ENCODE measurements around the gene CD24.
"Not testable (repeated sequence)": the region's sequence is repeated elsewhere in the genome, so short reads cannot be mapped to it uniquely, and the experiment has no call there.

CD24 gene

DNA sequence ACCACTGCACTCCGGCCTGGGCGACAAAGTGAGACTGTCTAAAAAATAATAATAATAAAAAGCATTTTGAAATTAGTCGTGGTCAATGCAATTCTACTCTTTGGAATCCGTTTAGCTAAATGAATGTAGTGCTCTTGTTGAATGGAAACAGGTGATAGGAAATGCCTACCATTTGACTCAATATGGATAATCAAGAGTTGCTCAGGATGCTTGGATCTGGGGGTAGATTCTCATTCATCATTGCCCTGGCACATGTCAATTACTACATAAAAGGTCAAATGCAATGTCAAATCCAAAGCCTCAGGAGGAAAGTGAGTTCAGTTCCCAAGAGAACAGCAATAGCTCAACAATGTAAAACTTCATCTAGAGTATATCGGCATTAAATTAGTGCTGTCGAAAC is 3.8 kb downstream of the CD24 start:
- H3K4me3 ChIP-seq (ENCODE audit: low read depth, low read length) = not testable (repeated sequence)

DNA sequence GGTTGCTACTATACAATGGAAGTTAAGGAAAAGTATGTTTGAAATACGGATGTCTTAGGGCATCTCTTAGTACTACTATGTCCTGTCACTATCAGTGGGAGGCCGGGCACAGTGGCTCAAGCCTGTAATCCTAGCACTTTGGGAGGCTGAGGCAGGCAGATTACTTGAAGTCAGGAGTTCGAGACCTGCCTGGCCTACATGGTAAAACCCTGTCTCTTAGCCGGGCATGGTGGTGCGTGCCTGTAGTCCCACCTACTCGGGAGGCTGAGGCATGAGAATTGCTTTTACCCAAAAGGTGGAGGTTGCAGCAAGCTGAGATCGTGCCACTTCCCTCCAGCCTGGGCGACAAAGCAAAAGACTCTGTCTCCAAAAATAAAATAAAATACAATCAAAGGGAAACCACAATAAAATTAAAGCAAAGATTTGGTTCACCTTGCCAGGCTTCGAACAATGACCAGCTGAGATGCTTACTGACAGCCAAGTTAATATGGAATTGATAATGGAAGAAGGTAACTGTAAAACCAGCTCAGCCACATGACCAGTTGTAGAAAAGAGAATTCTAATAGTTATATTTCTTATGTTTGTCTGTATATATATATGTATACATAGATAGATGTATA is 6.5 kb downstream of the CD24 start:
- no peak overlapping the region for H3K4me3 ChIP-seq (ENCODE audit: low read depth, low read length)

DNA sequence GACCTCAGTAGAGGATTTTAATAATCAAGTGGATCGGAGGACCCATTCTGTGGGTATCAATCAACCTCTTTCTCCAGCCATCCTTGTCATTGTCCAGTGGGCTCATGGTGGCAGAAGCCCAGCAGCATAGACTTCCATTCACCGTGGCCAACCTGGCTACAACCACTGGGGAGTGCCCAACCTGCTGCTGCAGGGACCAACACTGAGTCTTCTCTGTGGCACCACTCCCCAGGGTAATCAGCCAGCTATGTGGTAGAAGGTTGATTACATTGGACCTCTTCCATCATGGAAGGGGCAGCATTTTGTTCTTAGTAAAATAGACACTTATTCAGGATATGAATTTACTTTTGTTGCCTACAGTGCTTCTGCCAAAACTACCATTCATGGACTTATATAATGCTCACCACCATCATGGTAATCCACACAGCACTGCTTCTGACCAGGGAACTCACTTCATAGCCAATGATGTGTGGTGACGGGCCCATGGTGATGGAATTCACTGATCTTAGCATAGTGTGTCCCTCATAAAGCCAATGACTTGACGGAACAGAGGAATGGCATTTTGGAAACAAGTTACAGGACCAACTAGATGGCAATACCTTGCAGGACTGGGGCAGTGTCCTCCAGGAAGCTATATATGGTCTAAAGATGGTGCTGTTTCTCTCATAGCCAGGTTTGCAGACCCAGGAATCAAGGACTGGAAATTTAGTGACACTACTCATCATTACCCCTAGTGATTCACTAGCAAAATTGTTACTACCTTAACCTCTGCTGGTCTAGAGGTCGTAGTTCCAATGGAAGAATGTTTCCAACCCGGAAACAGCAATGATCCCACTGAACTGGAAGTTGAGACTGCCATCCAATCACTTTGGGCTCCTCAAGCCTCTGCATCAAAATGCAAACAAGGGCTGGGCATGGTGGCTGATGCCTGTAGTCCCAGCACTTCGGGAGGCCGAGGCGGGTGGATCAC is 7.6 kb downstream of the CD24 start:
- no peak overlapping the region for H3K4me3 ChIP-seq (ENCODE audit: low read depth, low read length)

DNA sequence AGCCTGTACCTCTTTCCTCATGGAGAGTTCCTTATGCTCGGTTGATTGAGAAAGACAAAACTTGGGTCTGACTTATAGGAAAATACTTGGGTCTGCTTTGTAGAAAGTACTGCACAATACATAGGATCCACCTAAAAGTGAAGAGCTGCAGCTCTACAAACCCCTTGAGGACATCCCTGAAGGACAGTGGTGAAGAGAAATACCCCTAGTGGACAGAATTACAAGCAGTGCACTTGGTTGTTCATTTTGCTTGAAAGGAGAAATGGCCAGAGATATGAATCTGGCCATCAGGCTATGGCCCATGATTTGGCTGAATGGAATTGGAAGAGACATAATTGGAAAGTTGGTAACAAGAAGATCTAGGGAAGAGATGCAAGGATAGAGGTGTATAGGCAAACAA is 8.3 kb downstream of the CD24 start:
- no peak overlapping the region for H3K4me3 ChIP-seq (ENCODE audit: low read depth, low read length)

DNA sequence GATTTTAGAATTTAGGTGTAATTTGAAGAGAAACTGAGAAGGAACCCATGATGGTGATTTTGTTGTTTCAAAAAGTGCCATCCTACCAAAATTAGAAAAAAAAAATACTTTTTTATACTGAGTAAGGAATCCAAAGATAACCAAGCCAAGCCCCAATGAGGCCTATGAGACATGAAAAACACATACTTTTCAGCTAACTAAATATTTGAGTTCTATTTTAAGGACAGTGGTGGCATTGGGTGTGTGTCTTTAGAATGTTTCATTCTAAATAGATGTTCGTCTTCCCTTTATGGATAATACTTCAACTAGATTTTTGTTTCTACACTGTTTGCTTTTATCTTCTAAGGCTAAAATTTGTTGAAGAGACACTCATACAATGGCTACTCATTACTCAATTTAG is 9.6 kb downstream of the CD24 start:
- H3K4me3 ChIP-seq (ENCODE audit: low read depth, low read length) = no peak overlapping the region

DNA sequence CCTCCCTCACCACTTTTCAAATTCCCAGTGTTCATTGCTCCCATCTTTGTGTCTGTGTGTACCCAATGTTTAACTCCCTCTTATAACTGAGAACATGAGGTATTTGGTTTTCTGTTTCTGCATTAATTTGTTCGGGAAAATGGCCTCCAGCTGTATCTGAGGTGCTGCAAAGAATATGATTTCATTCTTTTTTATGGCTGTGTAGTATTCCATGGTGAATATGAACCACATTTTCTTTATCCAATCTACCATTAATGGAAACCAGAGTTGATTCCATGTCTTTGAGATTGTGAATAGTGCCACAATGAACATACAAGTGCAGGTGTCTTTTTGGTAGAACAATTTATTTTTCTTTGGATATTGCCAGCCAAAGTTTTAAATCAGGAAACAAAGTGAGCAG is 10.4 kb downstream of the CD24 start:
- H3K4me3 ChIP-seq (ENCODE audit: low read depth, low read length) = no peak overlapping the region

DNA sequence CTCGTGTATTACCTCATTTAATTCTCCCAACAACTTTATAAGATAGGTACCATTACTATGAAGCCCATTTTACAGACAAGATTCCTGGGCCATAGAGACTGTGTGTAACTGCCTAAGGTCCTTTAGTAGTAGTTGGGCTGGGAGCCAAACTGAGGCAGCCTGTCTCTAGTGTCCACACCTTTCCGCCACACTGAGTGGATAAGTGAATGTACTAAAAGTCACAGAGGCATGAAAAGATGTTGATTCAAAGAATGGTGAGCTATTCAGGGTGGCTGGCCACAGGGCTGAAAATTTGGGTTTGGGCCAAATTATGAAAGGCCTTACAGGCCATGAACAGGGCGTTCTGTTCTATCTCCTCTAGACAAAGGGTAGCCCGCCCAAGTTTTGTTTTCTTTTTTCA is 11.0 kb downstream of the CD24 start:
- no peak overlapping the region for H3K4me3 ChIP-seq (ENCODE audit: low read depth, low read length)

DNA sequence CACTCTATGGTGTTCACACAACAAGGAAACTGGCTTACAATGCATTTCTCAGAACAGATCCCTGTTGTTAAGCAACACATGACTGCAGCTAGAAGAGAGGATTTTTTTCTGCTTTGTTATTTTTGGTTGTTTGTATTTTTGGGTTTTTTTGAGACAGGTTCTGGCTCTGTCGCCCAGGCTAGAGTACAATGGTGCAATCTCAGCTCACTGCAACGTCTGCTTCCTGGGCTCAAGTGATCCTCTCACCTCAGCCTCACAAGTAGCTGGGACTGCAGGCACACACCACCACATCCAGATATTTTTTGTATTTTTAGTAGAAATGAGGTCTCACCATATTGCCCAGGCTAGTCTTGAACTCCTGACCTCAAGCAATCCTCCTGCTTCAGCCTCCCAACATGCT is 12.7 kb downstream of the CD24 start:
- no peak overlapping the region for H3K4me3 ChIP-seq (ENCODE audit: low read depth, low read length)

DNA sequence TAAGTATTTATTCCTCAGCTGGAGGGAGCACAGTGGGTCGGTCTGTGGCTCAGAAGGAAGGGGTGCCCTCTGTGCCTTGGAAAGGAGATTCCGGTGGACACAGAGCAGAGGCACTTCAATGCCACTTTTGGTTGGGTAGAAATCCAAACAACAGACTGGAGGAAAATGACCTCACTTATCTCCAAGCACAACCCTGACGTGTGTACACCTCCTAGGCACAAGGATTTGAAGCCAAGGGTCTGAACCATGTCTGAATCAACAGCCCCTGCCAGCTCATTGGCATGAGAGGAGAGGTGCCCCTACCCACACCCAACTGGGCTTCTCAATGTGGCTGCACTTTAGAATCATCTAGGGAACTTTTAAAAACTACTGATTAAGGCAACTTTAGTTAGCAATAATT is 13.4 kb downstream of the CD24 start:
- H3K4me3 ChIP-seq (ENCODE audit: low read depth, low read length) = no peak overlapping the region

DNA sequence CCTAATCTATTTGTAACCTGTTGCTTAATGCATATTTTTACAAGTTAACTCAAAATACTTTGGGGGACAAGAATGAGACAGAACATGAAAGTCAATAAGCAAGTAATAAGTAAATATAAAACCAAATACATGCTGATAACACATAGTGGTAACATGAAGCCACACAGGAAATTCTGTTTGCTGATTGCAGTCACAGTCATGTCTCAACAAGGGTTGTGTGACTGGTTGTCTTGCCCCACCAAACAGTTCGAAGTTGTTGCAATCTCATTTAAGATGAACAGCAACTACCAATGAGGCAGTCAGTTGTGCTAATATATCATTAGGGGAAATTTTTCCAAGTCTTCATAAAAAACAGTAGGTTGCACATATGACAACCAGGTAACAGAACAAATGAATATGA is 14.5 kb downstream of the CD24 start:
- H3K4me3 ChIP-seq (ENCODE audit: low read depth, low read length) = no peak overlapping the region

DNA sequence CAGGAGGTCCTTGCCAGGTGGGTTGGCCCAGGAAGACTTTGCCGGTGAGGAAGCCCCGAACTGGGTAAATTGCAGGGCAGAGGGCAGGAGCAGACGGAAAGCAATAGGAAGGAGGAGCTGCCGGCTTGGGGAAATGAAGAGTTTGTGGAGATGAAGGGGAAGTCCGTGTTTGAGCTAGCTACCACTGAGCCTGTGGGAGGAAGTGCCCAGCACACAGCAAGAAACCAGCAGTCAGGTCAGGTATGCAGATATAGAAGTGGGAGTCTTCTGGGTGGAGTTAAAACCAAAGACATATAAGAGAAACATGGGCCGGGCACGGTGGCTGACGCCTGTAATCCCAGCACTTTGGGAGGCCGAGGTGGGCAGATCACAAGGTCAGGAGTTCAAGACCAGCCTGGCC is 34.7 kb downstream of the CD24 start:
- H3K4me3 ChIP-seq (ENCODE audit: low read depth, low read length) = no peak overlapping the region

DNA sequence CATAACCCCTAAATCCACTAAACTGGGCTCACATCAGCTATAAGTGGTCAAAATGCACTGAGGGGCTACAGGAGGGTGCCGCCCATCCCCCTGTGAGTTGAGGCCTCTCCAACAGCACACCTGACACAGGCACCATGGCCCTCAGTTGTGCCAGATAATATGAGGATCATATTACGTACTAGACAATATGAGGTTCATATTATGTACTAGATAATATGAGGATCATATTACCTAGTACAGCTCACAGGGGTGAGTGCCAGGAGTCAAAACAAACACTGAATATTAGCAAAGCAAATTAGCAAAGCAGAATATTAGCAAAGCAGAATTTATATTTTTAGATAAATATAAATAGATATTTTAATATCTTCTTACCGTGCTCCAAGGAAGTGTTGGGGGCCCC is 35.3 kb downstream of the CD24 start:
- H3K4me3 ChIP-seq (ENCODE audit: low read depth, low read length) = no peak overlapping the region

DNA sequence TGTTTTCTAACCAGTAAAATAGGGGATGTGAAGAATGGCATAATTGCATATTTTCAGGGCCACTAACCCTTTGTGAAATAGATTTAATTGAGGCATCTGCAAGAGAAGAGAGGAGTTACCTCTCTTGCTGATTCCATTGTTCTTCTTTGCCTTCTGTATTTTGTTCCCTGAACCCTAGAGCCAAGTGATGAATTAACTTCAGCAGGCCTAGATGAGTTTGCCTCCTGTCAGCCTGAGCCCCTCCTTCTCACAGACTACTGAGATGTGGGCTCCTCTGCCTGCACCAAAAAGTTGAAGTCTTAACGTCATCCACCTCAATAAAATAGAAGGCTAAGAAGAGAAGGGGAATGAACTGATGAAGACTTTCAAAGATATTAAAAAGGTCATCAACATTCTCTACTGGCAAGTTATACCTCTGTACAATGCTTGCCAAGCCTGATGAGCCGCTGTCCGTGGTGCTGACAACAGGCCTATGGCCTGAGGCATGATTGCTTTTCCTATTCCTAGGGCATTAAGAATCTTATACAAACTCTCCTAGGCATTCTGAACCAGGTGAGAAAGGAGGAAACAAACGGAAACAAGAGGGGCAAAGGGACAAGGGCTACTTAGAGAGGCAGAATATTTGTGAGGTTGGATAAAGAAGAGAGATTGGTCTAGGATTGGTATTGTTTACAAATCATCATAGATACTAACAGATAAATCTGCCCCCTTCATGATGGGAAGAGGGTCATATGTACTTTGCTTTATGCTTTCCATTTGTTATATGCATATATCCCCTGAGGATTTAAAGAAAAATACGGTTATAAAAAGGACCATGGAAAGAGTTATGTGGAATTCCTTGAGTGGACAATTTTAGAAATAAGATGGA is 46.8 kb downstream of the CD24 start:
- no peak overlapping the region for H3K4me3 ChIP-seq (ENCODE audit: low read depth, low read length)

DNA sequence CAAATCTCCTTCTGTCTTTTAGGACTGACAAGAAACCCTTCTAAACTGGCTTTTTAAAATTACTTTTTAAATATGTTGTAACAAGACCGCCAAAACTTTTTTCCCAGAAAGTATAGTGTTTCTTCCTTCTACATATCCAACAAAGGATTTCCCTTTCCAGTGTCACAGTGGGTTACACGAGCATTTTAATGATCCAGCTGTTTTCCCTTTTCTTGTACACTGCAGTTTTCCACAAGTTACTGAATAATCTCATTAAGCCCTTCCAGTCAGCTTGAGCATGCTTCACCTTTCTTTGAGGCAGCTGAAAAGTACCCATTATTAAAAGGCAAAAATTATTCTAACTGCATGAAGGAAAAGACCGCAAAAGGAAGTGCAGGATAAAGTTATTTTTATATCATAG is 48.6 kb downstream of the CD24 start:
- no peak overlapping the region for H3K4me3 ChIP-seq (ENCODE audit: low read depth, low read length)

DNA sequence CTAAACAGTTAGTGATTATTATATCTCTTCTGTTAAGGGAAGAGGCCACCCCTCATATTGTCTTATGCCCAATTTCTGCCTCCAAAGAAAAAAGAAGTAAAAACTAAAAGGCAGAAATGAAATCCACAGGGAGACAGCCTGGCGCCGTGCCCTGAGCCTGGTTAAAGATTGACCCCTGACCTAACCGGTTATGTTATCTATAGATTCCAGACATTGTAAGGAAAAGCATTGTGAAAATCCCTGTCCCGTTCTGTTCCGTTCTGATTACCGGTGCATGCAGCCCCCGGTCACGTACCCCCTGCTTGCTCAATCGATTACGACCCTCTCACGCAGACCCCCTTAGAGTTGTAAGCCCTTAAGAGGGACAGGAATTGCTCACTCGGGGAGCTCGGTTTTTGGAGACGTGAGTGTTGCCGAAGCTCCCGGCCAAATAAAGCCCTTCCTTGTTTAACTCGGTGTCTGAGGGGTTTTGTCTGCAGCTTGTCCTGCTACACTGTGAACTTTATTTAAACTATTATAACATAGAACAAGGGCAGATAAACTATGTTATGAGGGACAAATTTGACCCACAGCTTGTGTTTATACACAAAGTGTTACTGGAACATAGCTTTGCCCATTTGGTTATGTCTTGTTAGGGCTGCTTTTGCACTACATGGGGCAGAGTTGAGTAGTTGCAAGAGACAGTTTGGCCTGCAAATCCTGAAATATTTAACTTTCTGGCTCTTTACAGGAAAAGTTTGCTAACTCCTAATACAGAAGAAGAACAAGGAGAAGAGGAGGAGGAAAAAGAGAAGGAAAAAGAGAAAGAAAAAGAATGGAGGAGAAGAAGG is 49.6 kb downstream of the CD24 start:
- H3K4me3 ChIP-seq (ENCODE audit: low read depth, low read length) = no peak overlapping the region

DNA sequence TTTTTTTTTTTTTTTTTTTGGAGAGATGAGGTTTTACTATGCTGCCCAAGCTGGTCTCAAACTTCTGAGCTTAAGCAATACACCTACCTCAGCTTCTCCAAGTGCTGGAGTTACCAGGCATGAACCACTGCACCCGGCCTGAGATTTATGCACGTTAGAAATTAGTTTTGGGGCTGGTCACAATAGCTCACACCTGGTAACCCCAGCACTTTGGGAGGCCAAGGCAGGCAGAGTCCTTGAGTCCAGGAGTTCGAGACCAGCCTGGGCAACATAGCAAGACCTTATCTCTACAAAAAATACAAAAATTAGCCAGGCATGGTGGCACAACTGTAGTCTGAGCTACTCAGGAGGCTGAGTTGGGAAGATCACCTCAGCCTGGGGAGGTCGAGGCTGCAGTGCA is 51.9 kb downstream of the CD24 start:
- no peak overlapping the region for H3K4me3 ChIP-seq (ENCODE audit: low read depth, low read length)
